Activated effector memory CD4-positive, alpha-beta T cell treated with anti-CD3 and anti-CD28 coated beads, Interleukin-2, amount 50 U/mL, for 16 hours (primary cell): ENCODE data around the gene ATP6V1D.
A peak's percentile ranks its signal among the peaks of the same experiment; 100 is the strongest.

Experiments
- DNase-seq: peaks from one replicate; pipeline ENCODE4 v3.0.0-alpha.2; 2020

ATP6V1D gene

DNA sequence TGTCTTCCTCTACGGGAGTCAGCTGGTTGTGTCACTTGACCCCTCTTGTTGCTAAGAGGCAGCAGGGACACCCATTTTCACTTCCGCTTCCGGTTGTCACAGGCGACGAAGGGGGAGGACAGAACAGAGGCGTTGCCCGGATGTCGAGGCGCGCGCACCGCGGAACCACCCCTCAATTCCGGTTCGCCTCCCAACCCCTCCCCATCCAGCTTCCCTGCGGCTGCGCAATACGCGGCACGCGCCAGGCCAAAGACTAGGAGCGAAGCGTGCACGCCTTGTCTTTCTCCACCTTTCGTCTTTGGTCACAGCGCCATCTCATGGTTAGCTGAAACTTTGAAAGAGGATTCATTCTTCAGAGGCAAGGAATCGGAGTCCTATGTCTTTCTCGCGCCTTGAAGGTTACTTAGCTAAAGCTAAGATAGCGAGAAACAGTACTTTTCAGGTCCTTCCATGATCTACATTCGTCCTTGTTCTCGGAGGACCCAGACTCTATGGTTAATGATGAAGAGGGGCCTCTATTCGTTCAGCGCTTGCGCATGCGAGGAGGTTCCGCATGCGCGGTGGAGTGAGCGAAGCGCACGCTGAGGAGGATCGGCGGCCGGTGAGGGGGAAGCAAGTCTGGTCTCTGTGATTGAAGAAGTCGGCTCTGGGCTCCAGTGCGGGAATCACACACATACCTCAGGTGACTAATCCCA, at the start of gene ATP6V1D, which contains the start of gene EIF2S1:
Gene ATP6V1D (minus strand): TSS at position 30 of the 695 bp plus-strand sequence. CDS start 106 bp downstream, outside the sequence.
Gene EIF2S1 (plus strand): TSS at position 554 of the 695 bp plus-strand sequence. CDS start 4,440 bp downstream, outside the sequence.
- peak; percentile 100 for DNase-seq

- DNase-seq: peak; percentile 2
Observed at GRCh38 chr14:67408122-67408801, 48.7 kb upstream of the ATP6V1D start.

- DNase-seq: peak; percentile 12
Observed at GRCh38 chr14:67405771-67406170, 46.2 kb upstream of the ATP6V1D start.

DNA sequence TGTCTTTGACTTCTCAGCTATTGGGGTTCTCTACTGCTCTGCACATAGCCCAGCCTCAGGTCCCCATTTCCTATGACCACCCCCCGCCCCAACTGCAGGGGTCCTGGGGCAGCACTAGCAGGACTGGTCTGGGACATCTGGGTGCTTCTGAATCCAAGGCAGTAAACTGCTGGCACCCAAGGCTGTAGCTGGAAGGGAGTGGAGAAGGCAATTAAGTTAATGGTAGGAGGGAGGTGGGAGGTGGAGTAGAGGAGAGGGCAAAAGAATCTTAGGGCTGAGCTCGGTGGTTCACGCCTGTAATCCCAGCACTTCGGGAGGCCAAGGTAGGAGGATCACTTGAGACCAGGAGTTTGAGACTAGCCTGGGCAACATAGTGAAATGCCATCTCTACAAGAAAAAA, 40.8 kb upstream of the ATP6V1D start:
- peak; percentile 9 for DNase-seq

- DNase-seq: no peak
Observed at GRCh38 chr14:67397536-67397935, 37.9 kb upstream of the ATP6V1D start.

- DNase-seq: no peak
Observed at GRCh38 chr14:67396381-67396970, 36.9 kb upstream of the ATP6V1D start.

DNA sequence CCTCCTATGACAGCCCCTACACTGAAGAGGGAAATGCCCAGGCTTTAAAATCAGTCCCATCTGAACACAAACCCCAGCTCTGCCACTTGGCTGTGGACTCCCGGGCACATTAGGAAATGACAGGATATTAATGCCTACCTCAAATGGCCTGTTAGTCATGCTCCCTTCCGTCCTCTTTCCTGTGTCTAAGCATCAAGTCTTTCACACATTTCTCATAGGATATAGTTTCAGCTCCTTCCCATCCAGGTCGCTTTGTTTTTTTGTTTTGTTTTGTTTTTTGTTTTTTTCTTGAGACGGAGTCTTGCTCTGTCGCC, 36.2 kb upstream of the ATP6V1D start:
- no peak for DNase-seq

- no peak for DNase-seq
Observed at GRCh38 chr14:67395086-67395875, 35.7 kb upstream of the ATP6V1D start.

DNA sequence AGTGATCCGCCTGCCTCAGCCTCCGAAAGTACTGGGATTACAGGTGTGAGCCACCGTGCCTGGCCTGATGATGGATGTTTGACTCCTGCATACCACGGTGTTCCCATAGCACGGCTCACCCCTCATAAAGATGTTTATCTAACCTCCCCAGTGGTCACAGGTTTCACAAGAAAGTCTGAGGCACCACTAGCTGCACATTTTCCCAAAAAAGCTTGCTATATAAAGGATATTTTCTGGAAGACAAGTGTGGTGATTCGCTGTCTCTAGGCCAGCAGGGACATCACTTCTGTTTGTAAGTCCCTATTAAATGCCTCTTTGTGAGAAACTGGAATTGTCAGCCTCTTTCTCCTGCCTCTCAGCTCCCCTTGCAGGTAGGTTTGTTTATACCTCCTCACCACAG, 34.1 kb upstream of the ATP6V1D start:
- no peak for DNase-seq

DNA sequence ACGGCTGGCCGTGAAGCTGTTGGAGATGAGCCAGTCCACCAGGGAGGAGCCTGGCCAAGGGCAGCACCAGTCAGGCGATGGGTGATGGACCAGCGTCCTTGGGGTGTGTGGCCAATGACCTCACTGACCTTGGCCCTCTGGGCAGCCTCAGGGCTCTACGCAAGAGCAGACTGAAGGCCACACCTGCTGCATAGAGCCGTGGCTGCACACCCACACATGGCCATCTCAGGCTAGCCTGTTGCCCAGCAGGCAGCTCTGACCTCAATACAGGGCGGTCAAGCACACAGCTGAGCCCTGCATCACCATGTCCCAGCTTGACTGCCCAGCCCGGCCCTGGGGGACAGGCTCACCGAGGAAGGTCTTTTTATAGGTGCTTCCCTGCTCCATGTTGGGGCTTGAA, 33.2 kb upstream of the ATP6V1D start:
- DNase-seq: no peak

DNA sequence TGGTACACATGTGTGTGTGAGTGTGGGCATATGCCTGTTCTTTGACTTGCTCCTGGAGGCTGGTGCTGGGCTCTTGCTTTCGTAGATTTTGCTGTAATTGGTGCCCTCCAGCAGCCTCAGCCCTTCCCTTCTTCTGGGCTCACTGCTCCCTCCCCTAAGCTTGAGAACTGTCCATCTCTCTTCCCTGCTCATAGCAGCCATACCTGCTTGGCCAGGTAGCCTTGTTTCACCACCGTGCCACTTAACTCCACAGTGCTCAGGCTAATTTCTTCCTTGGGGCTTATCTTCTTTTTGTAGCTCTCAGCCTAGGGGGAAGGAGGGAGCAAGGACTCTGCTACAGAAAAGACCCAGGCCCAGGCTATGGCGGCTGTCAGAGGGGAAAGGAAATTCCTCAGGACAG, 32.5 kb upstream of the ATP6V1D start:
- no peak for DNase-seq

- DNase-seq: no peak
Observed at GRCh38 chr14:67391268-67391667, 31.7 kb upstream of the ATP6V1D start.

DNA sequence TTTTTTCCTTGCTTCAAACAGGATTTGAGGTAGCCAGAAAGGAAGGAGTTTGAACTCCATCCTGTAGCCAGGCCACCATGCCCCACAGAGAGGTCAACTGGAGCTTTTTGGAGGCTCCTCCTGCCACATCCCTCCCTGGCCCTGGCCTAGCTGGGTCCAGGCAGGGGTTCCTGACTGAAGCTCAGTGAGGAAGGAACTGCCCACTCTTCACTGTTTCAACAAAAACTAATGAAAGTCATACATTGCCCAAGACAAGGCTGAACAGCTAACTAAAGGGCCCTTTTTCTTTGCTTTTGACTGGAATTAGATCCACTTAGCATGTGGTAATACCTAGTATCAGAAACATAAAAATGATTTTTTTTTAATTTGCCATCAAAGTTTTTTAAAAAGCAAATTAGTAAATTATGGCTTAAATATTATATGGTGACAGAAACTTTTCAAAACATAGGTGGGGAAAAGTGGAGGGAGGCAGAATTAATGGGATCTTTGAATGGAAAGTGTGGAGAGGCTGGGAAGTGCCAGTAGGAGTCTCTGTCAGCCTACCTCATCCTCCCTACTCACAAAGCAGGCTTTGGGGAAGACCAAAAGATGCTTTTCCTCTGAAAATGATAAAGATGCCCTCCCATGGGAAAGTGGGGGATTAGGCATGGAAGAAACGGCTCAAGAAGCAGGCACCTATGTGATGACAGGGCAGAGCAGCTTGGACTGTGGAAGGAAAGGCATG, 30.4 kb upstream of the ATP6V1D start:
- no peak for DNase-seq

DNA sequence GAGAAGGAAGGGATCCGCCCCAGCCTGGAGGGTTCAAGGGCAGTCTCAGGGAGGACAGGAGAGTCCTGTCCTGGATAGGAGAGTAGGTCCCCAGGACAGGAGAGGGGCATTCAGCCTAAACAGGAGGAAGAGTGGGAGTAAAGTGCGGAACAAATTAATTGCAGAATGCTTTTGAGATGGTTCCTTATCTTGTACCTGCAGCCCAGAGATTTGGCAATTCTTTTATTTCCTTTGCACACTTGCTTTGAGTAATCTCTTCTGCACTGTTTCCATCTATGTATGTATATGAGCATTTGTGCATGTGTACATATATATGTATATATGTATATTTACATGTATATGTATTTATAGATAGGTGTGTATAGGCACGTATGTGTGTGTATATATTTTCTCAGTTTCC, 29.7 kb upstream of the ATP6V1D start:
- DNase-seq: no peak

DNA sequence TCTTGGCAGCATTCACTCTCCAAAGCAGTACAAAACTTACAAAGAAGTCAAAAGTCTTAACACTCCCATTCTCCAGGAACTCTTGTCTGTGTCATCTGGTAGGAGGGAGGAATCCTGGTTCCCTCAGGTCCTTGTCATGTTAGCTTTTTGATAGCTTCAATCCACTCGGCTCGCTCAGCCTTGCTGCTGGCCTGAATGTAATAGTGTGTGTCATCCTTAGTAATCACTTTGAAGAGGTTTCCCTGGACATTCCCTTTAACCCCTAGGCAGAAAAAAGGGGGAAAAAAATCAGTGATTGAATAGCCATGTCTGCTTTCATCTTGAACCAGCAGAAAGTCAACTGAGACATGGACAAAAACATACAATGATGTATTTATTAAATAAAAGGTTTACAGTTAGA, 27.6 kb upstream of the ATP6V1D start:
- DNase-seq: no peak

DNA sequence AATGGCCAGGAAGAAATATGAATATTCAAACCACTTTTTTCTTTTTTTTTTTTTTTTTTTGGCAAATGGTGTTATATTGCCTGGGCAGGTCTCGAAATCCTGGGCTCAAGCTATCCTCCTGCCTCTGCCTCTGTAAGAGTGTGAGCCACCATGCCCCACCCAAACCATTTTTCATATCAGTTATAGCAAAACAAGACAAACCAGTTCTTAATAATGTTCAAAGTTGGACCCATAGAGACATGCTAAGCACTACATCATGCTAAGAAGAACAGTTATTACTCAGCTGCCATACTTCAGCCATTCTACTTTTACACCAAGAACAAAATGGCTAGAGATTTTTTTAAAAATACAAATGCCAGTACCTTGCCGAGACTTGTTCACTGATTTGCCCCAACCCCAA, 26.0 kb upstream of the ATP6V1D start:
- no peak for DNase-seq

- DNase-seq: no peak
Observed at GRCh38 chr14:67385120-67385519, 25.5 kb upstream of the ATP6V1D start.

DNA sequence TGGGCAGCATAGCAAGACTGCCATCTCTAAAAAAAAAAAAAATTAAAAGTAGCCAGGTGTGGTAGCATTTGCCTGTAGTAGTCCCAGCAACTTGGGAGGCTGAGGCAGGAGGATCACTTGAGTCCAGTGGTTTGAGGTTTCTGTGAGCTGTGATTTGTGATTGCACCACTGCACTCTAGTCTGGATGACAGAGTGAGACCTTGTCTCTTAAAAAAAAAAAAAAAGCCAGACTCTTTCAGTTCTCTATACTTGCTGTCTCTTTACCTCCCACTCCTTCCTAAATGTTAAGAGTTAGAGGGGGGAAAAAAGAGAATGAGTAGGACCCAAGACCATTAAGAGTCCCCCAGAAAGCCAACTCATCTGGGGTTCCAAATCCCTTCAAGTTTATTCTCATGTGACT, 18.3 kb upstream of the ATP6V1D start:
- no peak for DNase-seq

GRCh38 chr14:67373347-67373746, 13.7 kb upstream of the ATP6V1D start:
- no peak for DNase-seq

DNA sequence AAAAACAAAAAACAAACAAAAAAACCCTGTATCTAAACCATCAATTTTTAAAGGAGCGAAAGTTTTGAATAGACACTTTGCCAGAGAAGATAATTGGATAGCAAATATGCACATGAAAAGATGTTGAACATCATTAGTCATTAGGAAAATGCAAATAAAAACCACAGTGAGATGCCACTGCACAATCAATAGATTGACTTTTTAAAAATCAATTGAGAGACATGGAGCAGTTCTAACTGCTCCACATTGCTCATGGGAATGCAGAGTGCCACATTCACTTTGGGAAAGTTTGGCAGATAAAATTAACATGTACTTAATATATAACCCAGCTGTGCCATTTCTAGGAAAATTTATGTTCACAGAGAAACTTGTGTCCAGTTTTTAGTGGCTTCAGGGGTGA, 13.2 kb upstream of the ATP6V1D start:
- no peak for DNase-seq

GRCh38 chr14:67371247-67372148, 11.9 kb upstream of the ATP6V1D start:
- no peak for DNase-seq

- DNase-seq: no peak
Observed at GRCh38 chr14:67370830-67371229, 11.2 kb upstream of the ATP6V1D start.
